ENCODE results near the gene HLA-E. TPM values are rescaled to one million over a fixed set of nuclear protein-coding genes. Genes with fewer than 3 reads are reported as not detected.
"Not testable (repeated sequence)": the region's sequence is repeated elsewhere in the genome, so short reads cannot be mapped to it uniquely, and the experiment has no call there.

Gene HLA-E
- total RNA-seq, 1 donor from 2014 or later: 89.9 TPM

DNA sequence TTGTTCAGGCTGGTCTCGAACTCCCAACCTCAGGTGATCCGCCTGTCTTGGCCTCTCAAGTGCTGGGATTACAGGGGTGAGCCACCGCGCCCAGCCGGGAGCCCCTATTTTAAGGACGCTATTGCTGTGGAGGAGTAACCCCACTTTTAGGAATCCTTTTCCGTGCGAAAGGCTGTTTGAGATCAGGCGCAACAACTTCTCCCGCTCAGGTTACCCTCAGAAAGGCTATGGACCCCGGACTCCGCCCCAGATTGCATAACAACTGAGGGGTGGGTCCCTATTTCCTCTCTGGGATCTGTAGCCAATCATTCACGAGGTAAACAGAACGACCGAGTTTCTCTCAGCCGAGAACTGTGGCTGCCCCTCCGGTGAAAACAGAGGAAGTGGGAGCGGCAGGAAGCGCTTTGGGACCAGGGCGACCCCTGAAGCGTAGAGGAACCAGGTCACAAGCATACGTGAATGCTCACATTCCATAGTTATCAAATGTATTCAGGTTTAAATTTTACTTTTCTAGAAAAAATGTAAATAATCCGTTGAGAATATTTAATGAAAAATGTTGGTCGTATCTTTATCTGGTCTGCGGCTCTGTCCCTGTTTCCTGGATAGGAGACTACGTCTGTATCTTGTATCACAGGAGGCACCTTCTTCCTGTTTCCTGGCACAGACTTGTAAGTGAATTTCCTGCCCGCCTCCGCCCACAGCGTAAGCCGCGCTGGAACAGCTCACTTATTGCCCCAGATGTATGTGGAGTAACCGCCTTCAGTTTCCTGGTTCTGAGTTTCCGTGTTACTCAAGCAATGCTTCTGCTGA lies 26.8 kb downstream of the HLA-E start:
- Mint-ChIP-seq H3K27ac (ENCODE audit: unreplicated experiment) (peak overlapping the region; percentile 97), H3K4me3 (ENCODE audit: unreplicated experiment) (peak overlapping the region; percentile 82), H3K27me3 (ENCODE audit: low read depth) (peaks cover 3% of the 10 kb centered on the region), H3K4me1 (ENCODE audit: low read depth) (peaks cover 11% of the 10 kb centered on the region), H3K36me3 (ENCODE audit: low read depth) (no peaks in the 10 kb centered on the region), H3K9me3 (ENCODE audit: low read depth) (no peaks in the 10 kb centered on the region)
- no peak for TF ChIP-seq CTCF (IDR thresholded peaks at IDR 0.05)
- no peak for DNase-seq (ENCODE audit: low spot score)

DNA sequence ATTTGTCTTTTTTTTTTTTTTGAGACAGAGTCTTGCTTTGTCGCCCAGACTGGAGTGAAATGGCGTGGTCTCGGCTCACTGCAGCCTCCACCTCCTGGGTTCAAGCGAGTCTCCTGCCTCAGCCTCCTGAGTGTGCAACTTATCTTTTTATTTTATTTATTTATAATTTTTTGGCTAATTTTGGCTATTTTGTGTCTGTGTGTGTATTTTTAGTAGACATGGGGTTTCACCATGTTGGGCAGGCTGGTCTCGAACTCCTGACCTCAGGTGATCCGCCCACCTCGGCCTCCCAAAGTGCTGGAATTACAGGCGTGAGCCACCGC lies 27.4 kb downstream of the HLA-E start:
- H3K27me3 Mint-ChIP-seq (ENCODE audit: low read depth); H3K36me3 Mint-ChIP-seq (ENCODE audit: low read depth); DNase-seq (ENCODE audit: low spot score); H3K9me3 Mint-ChIP-seq (ENCODE audit: low read depth): not testable (repeated sequence)
- Mint-ChIP-seq H3K27ac (ENCODE audit: unreplicated experiment) (peak overlapping the region; percentile 97), H3K4me1 (ENCODE audit: low read depth) (peaks cover 11% of the 10 kb centered on the region), H3K4me3 (ENCODE audit: unreplicated experiment) (peak overlapping the region; percentile 82)

GRCh38 chr6:30517767-30518504 lies 28.6 kb downstream of the HLA-E start:
- not testable (repeated sequence) for H3K27ac Mint-ChIP-seq (ENCODE audit: unreplicated experiment); H3K36me3 Mint-ChIP-seq (ENCODE audit: low read depth); DNase-seq (ENCODE audit: low spot score); H3K4me3 Mint-ChIP-seq (ENCODE audit: unreplicated experiment); H3K9me3 Mint-ChIP-seq (ENCODE audit: low read depth); H3K27me3 Mint-ChIP-seq (ENCODE audit: low read depth)
- peaks cover 11% of the 10 kb centered on the region for H3K4me1 Mint-ChIP-seq (ENCODE audit: low read depth)

DNA sequence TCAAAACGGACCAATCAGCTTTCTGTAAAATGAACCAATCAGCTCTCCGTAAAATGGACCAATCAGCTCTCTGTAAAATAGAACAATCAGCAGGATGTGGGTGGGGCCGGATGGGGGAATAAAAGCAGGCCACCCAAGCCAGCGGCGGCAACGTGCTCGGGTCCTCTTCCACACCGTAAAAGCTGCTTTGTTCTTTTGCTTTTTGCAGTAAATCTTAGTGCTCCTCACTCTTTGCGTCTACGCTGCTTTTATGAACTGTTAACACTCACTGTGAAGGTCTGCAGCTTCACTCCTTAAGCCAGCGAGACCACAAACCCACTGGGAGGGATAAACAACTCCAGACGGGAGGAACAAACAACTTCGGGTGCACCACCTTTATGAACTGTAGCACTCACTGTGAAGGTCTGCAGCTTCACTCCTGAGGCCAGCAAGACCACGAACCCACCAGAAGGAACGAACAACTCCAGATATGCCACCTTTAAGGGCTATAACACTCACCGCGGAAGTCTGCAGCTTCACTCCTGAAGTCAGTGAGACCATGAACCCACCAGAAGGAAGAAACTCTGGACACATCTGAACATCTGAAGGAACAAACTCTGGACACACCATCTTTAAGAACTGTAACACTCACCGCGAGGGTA lies 29.3 kb downstream of the HLA-E start:
- H3K4me3 Mint-ChIP-seq (ENCODE audit: unreplicated experiment); H3K36me3 Mint-ChIP-seq (ENCODE audit: low read depth); DNase-seq (ENCODE audit: low spot score); H3K27ac Mint-ChIP-seq (ENCODE audit: unreplicated experiment); H3K9me3 Mint-ChIP-seq (ENCODE audit: low read depth): not testable (repeated sequence)
- Mint-ChIP-seq H3K27me3 (ENCODE audit: low read depth) (peaks cover 15% of the 10 kb centered on the region), H3K4me1 (ENCODE audit: low read depth) (peaks cover 11% of the 10 kb centered on the region)

GRCh38 chr6:30520522-30520921 lies 31.2 kb downstream of the HLA-E start:
- H3K27ac Mint-ChIP-seq (ENCODE audit: unreplicated experiment): no peak overlapping the region
- no peaks in the 10 kb centered on the region for H3K9me3 Mint-ChIP-seq (ENCODE audit: low read depth)
- H3K36me3 Mint-ChIP-seq (ENCODE audit: low read depth): no peaks in the 10 kb centered on the region
- peaks cover 18% of the 10 kb centered on the region for H3K27me3 Mint-ChIP-seq (ENCODE audit: low read depth)
- no peak for TF ChIP-seq CTCF (IDR thresholded peaks at IDR 0.05)
- peaks cover 8% of the 10 kb centered on the region for H3K4me1 Mint-ChIP-seq (ENCODE audit: low read depth)
- no peak for DNase-seq (ENCODE audit: low spot score)
- no peak overlapping the region for H3K4me3 Mint-ChIP-seq (ENCODE audit: unreplicated experiment)

GRCh38 chr6:30521082-30521481 lies 31.8 kb downstream of the HLA-E start:
- H3K4me3 Mint-ChIP-seq (ENCODE audit: unreplicated experiment): not testable (repeated sequence)

GRCh38 chr6:30521952-30522351 lies 32.6 kb downstream of the HLA-E start:
- not testable (repeated sequence) for H3K36me3 Mint-ChIP-seq (ENCODE audit: low read depth); H3K4me1 Mint-ChIP-seq (ENCODE audit: low read depth); H3K9me3 Mint-ChIP-seq (ENCODE audit: low read depth); H3K27ac Mint-ChIP-seq (ENCODE audit: unreplicated experiment); DNase-seq (ENCODE audit: low spot score); H3K4me3 Mint-ChIP-seq (ENCODE audit: unreplicated experiment)
- H3K27me3 Mint-ChIP-seq (ENCODE audit: low read depth): peaks cover 18% of the 10 kb centered on the region

More at GRCh38 chr6:30521082-30521481, 31.8 kb downstream of the HLA-E start:
- not testable (repeated sequence) for DNase-seq (ENCODE audit: low spot score); H3K27ac Mint-ChIP-seq (ENCODE audit: unreplicated experiment); H3K36me3 Mint-ChIP-seq (ENCODE audit: low read depth); H3K9me3 Mint-ChIP-seq (ENCODE audit: low read depth); H3K4me1 Mint-ChIP-seq (ENCODE audit: low read depth)
- H3K27me3 Mint-ChIP-seq (ENCODE audit: low read depth): peaks cover 18% of the 10 kb centered on the region

DNA sequence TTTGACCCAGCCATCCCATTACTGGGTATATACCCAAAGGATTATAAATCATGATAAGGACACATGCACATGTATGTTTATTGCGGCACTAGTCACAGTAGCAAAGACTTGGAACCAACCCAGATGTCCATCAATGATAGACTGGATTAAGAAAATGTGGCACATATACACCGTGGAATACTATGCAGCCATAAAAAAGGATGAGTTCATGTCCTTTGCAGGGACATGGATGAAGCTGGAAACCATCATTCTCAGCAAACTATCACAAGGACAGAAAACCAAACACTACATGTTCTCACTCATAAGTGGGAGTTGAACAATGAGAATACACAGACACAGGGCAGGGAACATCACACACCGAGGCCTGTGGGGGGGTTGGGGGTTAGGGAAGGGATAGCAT lies 37.1 kb downstream of the HLA-E start:
- DNase-seq (ENCODE audit: low spot score); H3K36me3 Mint-ChIP-seq (ENCODE audit: low read depth); H3K27ac Mint-ChIP-seq (ENCODE audit: unreplicated experiment); H3K9me3 Mint-ChIP-seq (ENCODE audit: low read depth); H3K4me1 Mint-ChIP-seq (ENCODE audit: low read depth); H3K4me3 Mint-ChIP-seq (ENCODE audit: unreplicated experiment): not testable (repeated sequence)
- H3K27me3 Mint-ChIP-seq (ENCODE audit: low read depth): peaks cover 18% of the 10 kb centered on the region

DNA sequence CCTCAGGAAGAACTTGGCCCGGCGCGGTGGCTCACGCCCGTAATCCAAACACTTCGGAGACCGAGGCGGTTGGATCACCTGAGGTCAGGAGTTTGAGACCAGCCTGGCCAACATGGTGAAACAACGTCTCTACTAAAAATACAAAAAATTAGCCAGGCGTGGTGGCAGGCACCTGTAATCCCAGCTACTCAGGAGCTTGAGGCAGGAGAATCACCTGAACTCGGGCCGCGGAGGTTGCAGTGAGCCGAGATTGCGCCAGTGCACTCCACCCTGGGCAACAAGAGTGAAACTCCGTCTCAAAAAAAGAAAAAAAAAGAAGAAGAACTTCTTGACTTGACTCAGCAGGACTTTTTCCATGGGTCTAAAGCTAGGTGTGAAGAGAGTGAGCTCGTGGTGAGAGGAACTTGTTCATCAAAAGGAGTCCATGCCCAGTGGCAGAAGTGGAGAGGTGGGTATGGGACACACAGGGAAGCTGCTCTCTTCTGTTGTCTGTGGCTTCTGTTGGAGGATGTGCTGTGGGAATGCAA lies 40.1 kb downstream of the HLA-E start:
- DNase-seq (ENCODE audit: low spot score); H3K36me3 Mint-ChIP-seq (ENCODE audit: low read depth); H3K4me3 Mint-ChIP-seq (ENCODE audit: unreplicated experiment); H3K27me3 Mint-ChIP-seq (ENCODE audit: low read depth); H3K27ac Mint-ChIP-seq (ENCODE audit: unreplicated experiment); H3K9me3 Mint-ChIP-seq (ENCODE audit: low read depth); H3K4me1 Mint-ChIP-seq (ENCODE audit: low read depth): not testable (repeated sequence)

Measured in chondrocyte (in vitro differentiated cells).